ENCODE measurements around the gene NDUFB5. TPM values are rescaled to one million over a fixed set of nuclear protein-coding genes. Genes with fewer than 3 reads are reported as not detected.

Gene NDUFB5
- polyA plus RNA-seq, 1 donor (not counting 4 experiments of a cell fraction or from before 2014, with no cell fraction given): 70.6 TPM

GRCh38 chr3:179671309-179671708, 66.7 kb downstream of the NDUFB5 start:
- Histone ChIP-seq H3K79me2 (ENCODE audit: control insufficient read depth, insufficient read depth, low read length) (peaks cover 3% of the 10 kb centered on the region), H3K36me3 (ENCODE audit: control insufficient read depth in 2 of 2, extremely low read depth in 1 of 2, insufficient read depth in 2 of 2, low read length in 2 of 2) (no peaks in the 10 kb centered on the region), H3K4me3 (ENCODE audit: control insufficient read depth in 2 of 3, extremely low read depth in 1 of 3, insufficient read depth in 2 of 3, low read depth in 1 of 3, low read length in 3 of 3) (no peak overlapping the region), H3K9me3 (ENCODE audit: control insufficient read depth, low read depth, low read length) (no peaks in the 10 kb centered on the region), H3K4me2 (ENCODE audit: control insufficient read depth, extremely low read depth, insufficient read depth, low read depth, low read length) (no peak overlapping the region), H3K9ac (ENCODE audit: control insufficient read depth, extremely low read depth, insufficient read depth, low read length) (no peak overlapping the region), H3K27me3 (ENCODE audit: control insufficient read depth, extremely low read depth, insufficient read depth, low read length) (no peaks in the 10 kb centered on the region), H4K20me1 (ENCODE audit: control insufficient read depth, extremely low read depth, insufficient read depth, low read length) (no peaks in the 10 kb centered on the region), H3K9me1 (ENCODE audit: control insufficient read depth, extremely low read depth, insufficient read depth, low read length) (no peaks in the 10 kb centered on the region), H3K4me1 (ENCODE audit: control insufficient read depth, extremely low read depth, insufficient read depth, low read length) (peaks cover 8% of the 10 kb centered on the region), H2AFZ (ENCODE audit: control insufficient read depth, low read length) (no peak overlapping the region), H3K27ac (ENCODE audit: control insufficient read depth, insufficient read depth, low read length) (no peak overlapping the region)
- no peak for DNase-seq (ENCODE audit: low read depth, low spot score)
- dilution Hi-C loops (cut with MboI; ENCODE audit: extremely low pct_ligation_motif_present, low sequenced_read_pairs): no loop called here
- FAIRE-seq: no peak
- no peak for TF ChIP-seq EZH2 (IDR thresholded peaks at IDR 0.05; ENCODE audit: low read length)
- TF ChIP-seq, protein P1, sequence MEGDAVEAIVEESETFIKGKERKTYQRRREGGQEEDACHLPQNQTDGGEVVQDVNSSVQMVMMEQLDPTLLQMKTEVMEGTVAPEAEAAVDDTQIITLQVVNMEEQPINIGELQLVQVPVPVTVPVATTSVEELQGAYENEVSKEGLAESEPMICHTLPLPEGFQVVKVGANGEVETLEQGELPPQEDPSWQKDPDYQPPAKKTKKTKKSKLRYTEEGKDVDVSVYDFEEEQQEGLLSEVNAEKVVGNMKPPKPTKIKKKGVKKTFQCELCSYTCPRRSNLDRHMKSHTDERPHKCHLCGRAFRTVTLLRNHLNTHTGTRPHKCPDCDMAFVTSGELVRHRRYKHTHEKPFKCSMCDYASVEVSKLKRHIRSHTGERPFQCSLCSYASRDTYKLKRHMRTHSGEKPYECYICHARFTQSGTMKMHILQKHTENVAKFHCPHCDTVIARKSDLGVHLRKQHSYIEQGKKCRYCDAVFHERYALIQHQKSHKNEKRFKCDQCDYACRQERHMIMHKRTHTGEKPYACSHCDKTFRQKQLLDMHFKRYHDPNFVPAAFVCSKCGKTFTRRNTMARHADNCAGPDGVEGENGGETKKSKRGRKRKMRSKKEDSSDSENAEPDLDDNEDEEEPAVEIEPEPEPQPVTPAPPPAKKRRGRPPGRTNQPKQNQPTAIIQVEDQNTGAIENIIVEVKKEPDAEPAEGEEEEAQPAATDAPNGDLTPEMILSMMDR (optimal IDR thresholded peaks at IDR 0.05 in 1 of 3, IDR thresholded peaks at IDR 0.05 in 1 of 3, conservative IDR thresholded peaks at IDR 0.05 in 1 of 3; ENCODE audit: extremely low read depth in 1 of 3, insufficient read depth in 2 of 3, low read length in 3 of 3): no peak

DNA sequence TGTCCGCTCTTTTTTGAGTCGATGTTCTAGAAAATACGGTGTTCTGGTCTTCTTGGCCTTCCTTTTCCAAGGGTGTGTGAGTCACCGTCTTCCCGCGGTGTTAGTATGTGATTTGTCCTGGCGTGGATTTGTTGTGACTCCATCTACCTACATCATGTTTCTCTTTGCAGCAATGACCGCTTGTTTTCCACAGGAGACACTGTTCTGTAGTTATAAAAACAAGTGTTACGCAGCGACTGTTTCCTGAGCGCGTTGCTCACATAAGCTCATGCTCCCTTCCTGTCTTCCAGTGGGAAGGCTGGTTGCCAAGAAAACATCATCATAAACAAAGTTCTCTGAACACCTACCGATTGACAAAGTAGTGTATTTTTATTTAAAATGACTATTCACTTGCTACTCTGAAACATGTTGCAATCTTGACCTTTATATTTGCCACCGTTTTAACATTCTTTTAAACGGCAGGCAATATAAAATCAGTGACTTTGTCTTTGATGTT, 67.2 kb downstream of the NDUFB5 start:
- Histone ChIP-seq H3K4me3 (ENCODE audit: control insufficient read depth in 2 of 3, extremely low read depth in 1 of 3, insufficient read depth in 2 of 3, low read depth in 1 of 3, low read length in 3 of 3) (no peak overlapping the region), H3K9me1 (ENCODE audit: control insufficient read depth, extremely low read depth, insufficient read depth, low read length) (no peaks in the 10 kb centered on the region)

More for the DNA sequence above, 67.2 kb downstream of the NDUFB5 start:
- no peak for DNase-seq (ENCODE audit: low read depth, low spot score)
- Histone ChIP-seq H3K9ac (ENCODE audit: control insufficient read depth, extremely low read depth, insufficient read depth, low read length) (no peak overlapping the region), H3K27me3 (ENCODE audit: control insufficient read depth, extremely low read depth, insufficient read depth, low read length) (no peaks in the 10 kb centered on the region), H2AFZ (ENCODE audit: control insufficient read depth, low read length) (no peak overlapping the region), H3K27ac (ENCODE audit: control insufficient read depth, insufficient read depth, low read length) (no peak overlapping the region), H3K79me2 (ENCODE audit: control insufficient read depth, insufficient read depth, low read length) (peaks cover 3% of the 10 kb centered on the region), H3K4me2 (ENCODE audit: control insufficient read depth, extremely low read depth, insufficient read depth, low read depth, low read length) (no peak overlapping the region), H3K4me1 (ENCODE audit: control insufficient read depth, extremely low read depth, insufficient read depth, low read length) (peaks cover 8% of the 10 kb centered on the region), H3K36me3 (ENCODE audit: control insufficient read depth in 2 of 2, extremely low read depth in 1 of 2, insufficient read depth in 2 of 2, low read length in 2 of 2) (no peaks in the 10 kb centered on the region), H4K20me1 (ENCODE audit: control insufficient read depth, extremely low read depth, insufficient read depth, low read length) (no peaks in the 10 kb centered on the region), H3K9me3 (ENCODE audit: control insufficient read depth, low read depth, low read length) (no peaks in the 10 kb centered on the region)
- no peak for FAIRE-seq
- TF ChIP-seq, protein P1 (optimal IDR thresholded peaks at IDR 0.05 in 1 of 3, IDR thresholded peaks at IDR 0.05 in 1 of 3, conservative IDR thresholded peaks at IDR 0.05 in 1 of 3; ENCODE audit: extremely low read depth in 1 of 3, insufficient read depth in 2 of 3, low read length in 3 of 3): no peak
- TF ChIP-seq EZH2 (IDR thresholded peaks at IDR 0.05; ENCODE audit: low read length): no peak
- dilution Hi-C loops (cut with MboI; ENCODE audit: extremely low pct_ligation_motif_present, low sequenced_read_pairs): no loop called here

All from keratinocyte (primary cell).